Body of pancreas (tissue), 4 donors: Measurements from ENCODE around the gene OLFML2A. TPM values are rescaled to one million over a fixed set of nuclear protein-coding genes. Genes with fewer than 3 reads are reported as not detected.

Experiments
- ATAC-seq: fragments of 150-250 bp; one replicate; pipeline ENCODE4 v1.9.1; 2016
- DNase-seq, 4 donors: peaks; one replicate each; pipeline ENCODE4 v3.0.0-alpha.2; 2019
- H3K27ac ChIP-seq, 4 donors: fragments of 200-600 bp; sonication (generic); 1 replicate in 3 of 4; 2 replicates in 1 of 4; pipeline versions ENCODE4 v1.5.1 to v1.6.1; 2016 to 2019; ENCODE audit warnings: mild to moderate bottlenecking in 1 of 4, mixed read lengths in 1 of 4, moderate library complexity in 1 of 4
- H3K27me3 ChIP-seq, 2 donors: fragments of 200-600 bp; sonication (generic); one replicate each; pipeline ENCODE4 v1.6.0; 2016; ENCODE audit warnings: mild to moderate bottlenecking in 1 of 2
- H3K36me3 ChIP-seq, 2 donors: fragments of 200-600 bp; sonication (generic); replicated peaks in 1 of 2; 2 replicates each; pipeline ENCODE4 v1.5.1; 2016; ENCODE audit warnings: low read depth in 2 of 2; ENCODE audit not compliant: insufficient read depth in 1 of 2
- H3K4me1 ChIP-seq: fragments of 200-600 bp; sonication (generic); one replicate; pipeline ENCODE4 v1.6.0; 2016
- H3K4me3 ChIP-seq, 2 donors: fragments of 200-600 bp; sonication (generic); 1 replicate in 1 of 2; 2 replicates in 1 of 2; pipeline ENCODE4 v1.5.1; 2016 to 2019
- H3K9me3 ChIP-seq, 3 donors: fragments of 200-600 bp; sonication (generic); 1 replicate in 2 of 3; 2 replicates in 1 of 3; pipeline ENCODE4 v1.5.1; 2016
- CTCF ChIP-seq, 7 experiments: fragments of 450-650 bp in 4 of 7; fragments of 200-600 bp in 3 of 7; sonication (generic) in 3 of 7; IDR thresholded peaks; one replicate each; pipeline ENCODE4 v1.5.1; 2016 to 2019; ENCODE audit warnings: antibody characterized with exemption in 7 of 7
- POLR2A ChIP-seq, 3 donors: fragments of 450-650 bp; IDR thresholded peaks; one replicate each; pipeline ENCODE4 v1.6.1; 2016; ENCODE audit warnings: antibody characterized with exemption in 3 of 3, mild to moderate bottlenecking in 2 of 3
- WGBS, 2 donors: methylation state at CpG; one replicate each; pipeline ENCODE4 v1.1.5; 2017; 5-methylcytosine and 5-hydroxymethylcytosine counted together
- intact Hi-C: fragments of 100-400 bp; cut with DNase I; formaldehyde crosslinking; loops from one replicate; pipeline ENCODE4 v1.15.1; 2023
- total RNA-seq, 2 donors: library from RNA; depleted of rRNA; stranded (reverse); fragments of >200 nt; gene quantifications; one replicate each; pipeline ENCODE4 v1.1.0, GENCODE V29; 2016

OLFML2A gene
- total RNA-seq, 2 donors from 2014 or later = 4.4 to 5.3 TPM

- peak overlapping the region in 3 of 4 donors; percentile 29 to 52 (median 44) for H3K27ac ChIP-seq
- ATAC-seq (peak; percentile 38), DNase-seq (no peak)
- no peak overlapping the region for H3K4me3 ChIP-seq
- TF ChIP-seq CTCF (IDR thresholded peaks at IDR 0.05) = peak; percentile 29 to 53 (median 41)
- no peak for TF ChIP-seq POLR2A (IDR thresholded peaks at IDR 0.05)
- no peaks in the 10 kb centered on the region for H3K27me3 ChIP-seq
- peaks cover 31% of the 10 kb centered on the region for H3K4me1 ChIP-seq
- H3K36me3 ChIP-seq = no peaks in the 10 kb centered on the region
- 35 to 47% methylated on average over 5 to 12 of the region's 12 CpGs for WGBS, 2 donors
- intact Hi-C loops = loop anchor here (5.0 kb wide), 1 partner anchor 37 kb away; no protein-coding TSS in a partner anchor
- H3K9me3 ChIP-seq = no peaks in the 10 kb centered on the region
Observed at GRCh38 chr9:124839612-124840299, 62.8 kb downstream of the OLFML2A start.

- 38% methylated on average over 18 of the region's 18 CpGs; no CpG with 5 or more reads in 1 of the 2 donors for WGBS, 2 donors
- H3K27me3 ChIP-seq = no peaks in the 10 kb centered on the region
- ATAC-seq (peak; percentile 68), DNase-seq (peak; percentile 45 to 64 (median 53))
- intact Hi-C loops = loop anchor here (5.0 kb wide), 1 partner anchor 38 kb away; no protein-coding TSS in a partner anchor
- H3K27ac ChIP-seq = peak overlapping the region in 3 of 4 donors; percentile 29 to 52 (median 44)
- H3K4me1 ChIP-seq = peaks cover 25% of the 10 kb centered on the region
- H3K36me3 ChIP-seq = no peaks in the 10 kb centered on the region
- no peak overlapping the region for H3K4me3 ChIP-seq
- TF ChIP-seq POLR2A (IDR thresholded peaks at IDR 0.05) (no peak), CTCF (IDR thresholded peaks at IDR 0.05) (peak; percentile 4 to 58 (median 36))
- no peaks in the 10 kb centered on the region for H3K9me3 ChIP-seq
Observed at GRCh38 chr9:124840300-124840833, 63.4 kb downstream of the OLFML2A start.

- Histone ChIP-seq H3K27ac (no peak overlapping the region), H3K4me1 (peaks cover 16% of the 10 kb centered on the region), H3K27me3 (no peaks in the 10 kb centered on the region), H3K36me3 (no peaks in the 10 kb centered on the region), H3K9me3 (no peaks in the 10 kb centered on the region), H3K4me3 (no peak overlapping the region)
- WGBS, 2 donors = 84 to 88% methylated on average over 14 of the region's 14 CpGs
- ATAC-seq = no peak
- no peak for DNase-seq
- TF ChIP-seq CTCF (IDR thresholded peaks at IDR 0.05) (no peak), POLR2A (IDR thresholded peaks at IDR 0.05) (no peak)
- intact Hi-C loops = loop anchor here (5.0 kb wide), 1 partner anchor 39 kb away; no protein-coding TSS in a partner anchor
Observed at GRCh38 chr9:124841075-124841821, 64.3 kb downstream of the OLFML2A start.

- TF ChIP-seq POLR2A (IDR thresholded peaks at IDR 0.05) = no peak
- TF ChIP-seq CTCF (IDR thresholded peaks at IDR 0.05) = no peak
- peaks cover 15% of the 10 kb centered on the region for H3K4me1 ChIP-seq
- no peaks in the 10 kb centered on the region for H3K27me3 ChIP-seq
- no peaks in the 10 kb centered on the region for H3K36me3 ChIP-seq
- ATAC-seq (no peak), DNase-seq (no peak)
- H3K4me3 ChIP-seq = no peak overlapping the region
- intact Hi-C loops = loop anchor here (5.0 kb wide), 1 partner anchor 41 kb away; no protein-coding TSS in a partner anchor
- no peaks in the 10 kb centered on the region for H3K9me3 ChIP-seq
- WGBS, 2 donors = 75 to 80% methylated on average over 7 to 11 of the region's 11 CpGs
- no peak overlapping the region for H3K27ac ChIP-seq
Observed at GRCh38 chr9:124843456-124844034, 66.6 kb downstream of the OLFML2A start.
